ENCODE results near the gene KLHL13.
"Not testable (repeated sequence)": the region's sequence is repeated elsewhere in the genome, so short reads cannot be mapped to it uniquely, and the experiment has no call there.

KLHL13 gene, protein sequence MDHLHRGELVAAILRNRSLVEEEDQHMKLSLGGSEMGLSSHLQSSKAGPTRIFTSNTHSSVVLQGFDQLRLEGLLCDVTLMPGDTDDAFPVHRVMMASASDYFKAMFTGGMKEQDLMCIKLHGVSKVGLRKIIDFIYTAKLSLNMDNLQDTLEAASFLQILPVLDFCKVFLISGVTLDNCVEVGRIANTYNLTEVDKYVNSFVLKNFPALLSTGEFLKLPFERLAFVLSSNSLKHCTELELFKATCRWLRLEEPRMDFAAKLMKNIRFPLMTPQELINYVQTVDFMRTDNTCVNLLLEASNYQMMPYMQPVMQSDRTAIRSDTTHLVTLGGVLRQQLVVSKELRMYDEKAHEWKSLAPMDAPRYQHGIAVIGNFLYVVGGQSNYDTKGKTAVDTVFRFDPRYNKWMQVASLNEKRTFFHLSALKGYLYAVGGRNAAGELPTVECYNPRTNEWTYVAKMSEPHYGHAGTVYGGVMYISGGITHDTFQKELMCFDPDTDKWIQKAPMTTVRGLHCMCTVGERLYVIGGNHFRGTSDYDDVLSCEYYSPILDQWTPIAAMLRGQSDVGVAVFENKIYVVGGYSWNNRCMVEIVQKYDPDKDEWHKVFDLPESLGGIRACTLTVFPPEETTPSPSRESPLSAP

DNA sequence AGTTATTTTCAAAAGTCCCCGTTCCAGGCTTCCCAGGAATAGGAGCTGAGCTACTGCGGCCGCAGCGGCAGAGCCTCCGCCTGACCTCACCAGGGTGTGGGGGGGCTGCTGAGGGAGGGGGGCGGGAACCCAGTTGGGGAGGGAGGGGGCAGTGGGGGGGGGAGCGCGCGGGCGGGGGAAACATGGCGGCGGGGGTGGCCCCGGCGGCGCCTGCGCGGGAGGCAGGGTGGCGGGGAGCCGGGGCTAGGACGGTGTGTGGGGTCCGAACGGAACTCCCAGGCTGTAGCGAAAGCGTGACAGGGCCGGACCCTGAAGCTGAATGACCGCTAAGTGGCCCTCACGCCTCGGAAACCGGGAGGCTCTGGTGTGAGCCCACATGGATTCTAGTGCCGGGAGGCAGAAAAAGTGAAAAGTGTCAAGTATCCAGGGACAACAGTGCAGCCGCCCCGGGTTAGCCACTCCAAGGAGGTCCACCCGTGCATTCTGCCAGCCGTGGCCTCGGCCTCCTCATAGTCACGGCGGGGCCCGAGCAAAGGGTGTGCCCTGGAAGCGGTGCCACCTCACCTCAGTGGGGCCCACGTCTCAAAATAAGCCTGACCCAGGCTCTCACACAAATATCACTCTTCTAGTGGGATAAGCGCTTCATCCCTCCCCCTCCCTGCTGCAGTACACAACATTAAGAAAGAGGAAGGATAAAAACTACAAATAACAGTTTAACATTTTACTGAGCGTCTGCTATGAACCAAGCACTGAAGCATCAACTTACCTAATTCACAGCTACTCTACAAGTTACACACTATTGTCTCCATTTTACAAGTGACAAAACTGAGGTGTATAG, at the start of gene KLHL13:
Gene KLHL13, minus strand, starts transcription at position 98 of the 838 bp plus-strand sequence. CDS start 88,337 bp downstream, outside the sequence.
- no peak for DNase-seq

DNA sequence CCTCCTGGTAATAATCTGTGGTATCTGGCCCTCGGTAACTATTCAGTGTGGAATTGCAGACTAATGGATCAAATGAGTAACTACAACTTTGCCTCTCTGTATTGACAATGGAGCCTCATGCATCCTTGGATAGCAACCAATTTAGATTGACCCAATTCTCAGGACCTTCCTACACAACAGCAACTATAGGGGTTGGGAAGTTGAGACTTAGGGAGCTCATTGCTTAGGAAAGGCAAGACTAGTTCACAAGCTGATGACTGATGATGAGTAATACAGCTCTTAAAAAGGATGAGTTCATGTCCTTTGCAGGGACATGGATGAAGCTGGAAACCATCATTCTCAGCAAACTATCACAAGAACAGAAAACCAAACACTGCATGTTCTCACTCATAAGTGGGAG, 47.5 kb upstream of the KLHL13 start:
- DNase-seq = no peak

DNA sequence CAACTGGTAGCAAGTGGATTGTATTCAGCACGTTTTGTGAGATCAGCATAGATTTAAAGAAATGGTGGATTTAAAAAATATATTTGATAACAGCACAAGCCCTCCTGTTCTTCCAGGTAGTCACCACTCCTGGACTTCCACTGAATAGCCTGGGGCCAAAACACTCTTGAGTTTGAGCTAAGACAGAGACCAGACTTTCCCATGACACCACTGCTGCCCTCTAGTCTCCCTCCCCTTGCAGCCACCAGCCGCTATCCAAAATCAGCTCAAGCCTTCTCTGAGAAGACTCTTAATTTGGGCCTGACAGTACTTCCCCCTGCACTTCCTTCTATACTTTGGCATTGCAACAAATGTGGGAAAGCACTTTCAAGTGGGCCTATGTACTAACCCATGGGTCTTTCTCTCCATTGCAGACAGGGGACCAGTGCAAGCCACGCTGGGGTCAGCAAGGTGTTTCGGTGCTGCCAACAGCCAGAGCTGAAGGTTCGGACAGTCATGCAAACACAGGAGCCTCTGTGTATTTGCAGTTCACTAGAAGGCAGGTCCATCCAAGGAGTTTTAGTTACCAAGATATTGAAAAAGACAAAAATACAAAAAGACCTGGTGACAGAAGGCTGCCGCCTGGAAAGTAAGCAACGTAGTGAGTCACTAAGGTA, 40.5 kb upstream of the KLHL13 start:
- no peak for DNase-seq

DNA sequence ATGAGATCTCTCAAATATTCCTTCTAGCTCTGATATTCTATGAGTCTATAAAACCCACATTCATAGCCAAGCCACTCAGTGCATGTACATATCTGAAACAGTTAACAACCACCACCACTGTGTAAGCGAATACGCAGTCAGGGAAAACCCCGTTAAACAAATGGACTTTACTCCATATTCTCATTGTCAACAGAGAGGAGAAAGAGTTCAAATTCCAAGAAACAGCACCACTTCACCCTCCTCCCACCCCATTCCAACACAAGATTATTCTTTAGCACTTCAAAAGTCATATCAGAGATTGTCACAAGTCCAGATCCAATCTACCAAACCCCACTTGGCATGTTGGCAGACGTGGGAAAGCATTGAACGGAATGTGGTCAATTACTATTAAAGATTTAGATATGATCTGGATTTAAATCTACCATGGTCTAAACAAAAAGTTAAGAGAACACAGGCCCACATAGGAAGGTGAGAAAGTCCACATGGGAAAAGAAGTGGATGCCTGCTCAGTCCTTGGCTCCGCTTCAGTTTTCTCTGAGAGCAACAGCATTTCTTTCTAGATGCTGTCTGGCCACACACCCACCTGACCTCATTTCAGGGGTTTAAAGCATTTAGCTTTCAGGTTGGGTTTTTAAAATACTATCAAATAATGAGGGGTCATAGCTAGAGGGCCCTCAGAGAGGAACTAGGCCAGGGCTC, 39.8 kb upstream of the KLHL13 start:
- DNase-seq = no peak

DNA sequence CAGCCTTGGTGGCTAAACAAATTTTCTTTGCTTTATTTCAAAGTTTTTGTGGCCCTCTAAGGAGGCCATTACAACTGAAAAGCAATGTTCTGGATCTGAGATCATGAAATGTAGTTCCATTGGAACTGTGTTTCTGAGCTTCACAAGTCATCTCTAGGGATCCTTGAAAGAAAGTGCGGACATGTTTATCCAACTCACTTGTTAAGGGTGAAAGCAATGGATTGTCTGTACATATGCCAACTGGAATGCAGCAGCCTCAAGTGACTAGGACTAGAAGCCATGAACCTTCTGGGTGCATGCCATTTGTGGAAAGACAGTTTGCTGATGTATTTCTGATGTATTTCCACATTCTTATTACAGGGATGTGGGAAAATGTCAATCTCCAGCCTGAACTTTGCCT, 36.7 kb upstream of the KLHL13 start:
- no peak for DNase-seq

DNA sequence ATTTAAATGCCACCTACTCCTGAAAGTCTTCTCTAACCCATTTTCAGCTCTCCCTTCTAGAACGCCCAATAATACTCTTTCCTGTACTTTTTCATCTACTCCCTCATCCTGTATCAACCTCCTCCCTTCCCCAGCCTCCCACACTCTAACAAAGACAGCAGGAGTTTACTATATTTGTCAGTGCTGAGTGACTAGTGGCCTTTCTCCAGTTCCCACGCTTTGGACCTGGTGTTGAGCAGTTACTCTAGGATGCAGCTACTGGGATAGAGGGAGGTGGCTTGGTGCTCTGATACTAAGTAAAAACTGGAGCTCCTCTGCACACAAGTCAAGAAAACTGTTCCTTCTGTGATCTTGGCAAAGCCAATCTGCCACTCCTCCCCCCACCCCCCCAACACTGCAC, 36.1 kb upstream of the KLHL13 start:
- DNase-seq = no peak

DNA sequence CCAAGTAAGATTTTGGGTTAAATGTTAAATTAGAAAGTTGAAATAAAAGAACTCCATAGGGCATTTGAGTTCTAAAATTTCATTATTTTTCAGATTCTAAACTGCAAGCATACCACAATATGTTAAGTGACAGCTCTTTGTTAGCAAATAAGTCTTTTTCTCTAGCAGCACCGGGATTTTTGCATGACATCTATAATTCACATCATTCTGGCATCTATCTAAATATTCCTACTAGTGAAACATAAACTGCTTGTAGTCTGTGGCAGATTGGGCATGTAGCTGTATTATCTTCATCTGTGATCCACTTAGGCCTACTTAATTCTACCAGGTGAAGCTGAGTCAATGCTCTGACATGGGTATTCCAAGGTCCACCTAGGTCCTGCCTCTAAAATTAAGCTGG, 32.1 kb upstream of the KLHL13 start:
- no peak for DNase-seq

DNA sequence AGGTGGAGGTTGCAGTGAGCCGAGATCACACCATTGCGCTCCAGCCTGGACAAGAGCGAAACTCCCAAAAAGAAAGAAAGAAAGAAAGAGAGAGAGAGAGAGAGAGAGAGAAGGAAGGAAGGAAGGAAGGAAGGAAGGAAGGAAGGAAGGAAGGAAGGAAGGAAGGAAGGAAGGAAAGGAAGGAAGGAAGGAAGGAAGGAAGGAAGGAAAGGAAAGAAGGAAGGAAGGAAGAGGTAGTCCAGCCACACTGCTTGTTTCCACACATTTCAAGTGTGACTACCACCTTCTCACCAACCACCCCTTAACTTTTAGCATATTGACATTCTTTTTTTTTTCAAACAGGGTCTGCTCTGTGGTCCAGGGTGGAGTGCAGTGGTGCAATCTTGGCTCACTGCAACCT, 31.2 kb upstream of the KLHL13 start:
- DNase-seq = not testable (repeated sequence)

DNA sequence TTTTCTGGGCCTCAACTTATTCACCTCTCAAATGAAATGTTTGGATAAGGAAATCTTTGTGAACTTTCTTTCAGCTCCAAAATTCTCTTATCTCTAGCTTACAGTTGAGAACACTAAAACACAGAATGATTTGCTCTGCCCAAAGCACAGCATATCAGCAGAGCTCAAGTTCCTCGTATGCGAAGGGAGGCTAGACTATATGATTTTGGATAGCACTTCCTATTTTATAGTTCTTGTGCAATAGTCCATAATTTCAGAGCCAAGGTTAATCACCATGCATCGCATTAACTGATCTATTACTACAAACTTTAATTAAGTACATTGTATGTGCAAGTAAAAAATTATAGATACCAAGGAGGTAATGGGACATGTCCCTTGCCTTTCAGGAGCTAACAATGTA, 27.0 kb upstream of the KLHL13 start:
- DNase-seq = no peak

DNA sequence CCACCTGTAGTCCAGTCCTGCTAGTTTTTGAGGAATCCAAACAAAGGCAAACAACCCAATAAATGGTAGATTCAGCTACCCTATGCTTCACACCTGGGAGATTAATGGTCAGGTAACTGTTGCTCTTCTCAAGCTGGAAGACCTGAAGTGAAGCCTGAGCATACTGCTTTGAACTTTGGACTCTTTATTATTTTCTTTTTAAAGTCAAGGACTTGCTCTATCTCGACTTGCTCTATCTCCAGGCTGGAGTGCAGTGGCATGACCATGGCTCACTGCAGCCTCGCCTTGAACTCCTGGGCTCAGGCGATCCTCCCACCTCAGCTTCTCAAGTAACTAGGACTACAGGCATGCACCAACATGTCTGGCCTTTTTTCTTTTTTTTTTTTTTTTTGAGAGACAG, 14.7 kb upstream of the KLHL13 start:
- DNase-seq = no peak

DNA sequence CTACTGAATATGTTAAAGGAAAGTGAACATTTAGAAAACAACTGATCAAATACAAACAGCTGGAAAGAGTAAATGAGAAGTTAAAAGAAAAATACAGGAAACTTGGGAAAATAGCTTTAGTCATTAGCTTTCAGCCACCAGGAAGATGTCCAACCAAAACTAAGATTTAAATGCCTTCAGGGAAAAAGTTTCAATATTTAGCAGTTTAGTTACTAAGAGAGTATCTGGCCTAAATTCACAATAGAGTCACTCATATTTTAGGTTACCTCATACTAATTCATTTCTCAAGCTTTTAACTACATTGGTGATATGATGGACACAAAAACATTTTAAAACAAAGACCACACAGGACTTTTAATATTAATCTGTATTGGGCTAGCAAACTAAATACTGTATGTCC, 13.1 kb upstream of the KLHL13 start:
- DNase-seq = no peak

DNA sequence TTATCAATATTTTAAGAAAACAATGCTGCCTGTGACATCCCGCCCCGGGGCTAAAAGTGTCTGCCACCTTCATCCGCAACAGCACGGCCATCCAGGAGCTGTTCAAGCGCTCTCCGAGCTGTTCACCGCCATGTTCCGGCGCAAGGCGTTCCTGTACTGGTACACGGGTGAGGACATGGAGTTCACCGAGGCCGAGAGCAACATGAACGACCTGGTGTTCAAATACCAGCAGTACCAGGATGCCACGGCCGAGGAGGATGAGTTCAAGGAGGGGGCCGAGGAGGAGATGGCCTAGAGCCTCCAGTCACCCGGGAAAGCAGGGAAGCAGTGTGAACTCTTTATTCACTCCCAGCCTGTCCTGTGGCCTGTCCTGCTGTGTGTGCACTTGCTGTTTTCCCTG, 12.1 kb upstream of the KLHL13 start:
- no peak for DNase-seq

DNA sequence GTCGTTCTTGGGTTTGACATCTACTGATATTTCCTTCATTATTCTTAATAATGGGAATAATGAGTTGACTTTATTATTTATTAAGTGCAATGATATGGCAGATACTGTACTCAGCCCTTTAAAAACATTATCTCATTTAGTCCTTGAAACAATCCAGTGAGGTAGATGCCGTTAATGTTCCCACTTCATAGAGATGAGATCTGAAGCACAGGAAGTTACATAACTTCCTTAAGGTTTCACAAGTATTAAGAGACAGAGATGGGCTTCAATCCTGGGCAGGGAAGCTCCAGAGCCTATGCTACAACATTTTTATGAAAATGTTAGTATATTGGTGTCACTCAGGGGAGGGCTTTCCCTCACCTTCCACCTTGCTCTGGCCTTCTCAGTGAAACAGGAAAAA, 9.7 kb upstream of the KLHL13 start:
- DNase-seq = no peak

DNA sequence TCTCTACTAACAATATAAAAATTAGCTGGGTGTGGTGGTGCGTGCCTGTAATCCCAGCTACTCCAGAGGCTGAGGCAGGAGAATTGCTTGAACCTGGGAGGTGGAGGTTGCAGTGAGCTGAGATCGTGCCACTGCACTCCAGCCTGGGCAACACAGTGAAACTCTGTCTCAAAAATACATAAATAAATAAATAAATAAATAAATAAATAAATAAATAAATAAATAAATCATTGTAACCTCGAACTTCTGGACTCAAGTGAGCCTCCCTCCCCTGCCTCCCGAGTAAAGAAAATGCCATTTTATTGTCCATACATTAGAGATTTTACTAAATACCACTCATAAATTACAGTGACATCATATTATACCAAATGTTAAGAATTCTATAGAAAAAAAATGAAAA, 7.6 kb upstream of the KLHL13 start:
- DNase-seq = not testable (repeated sequence)

DNA sequence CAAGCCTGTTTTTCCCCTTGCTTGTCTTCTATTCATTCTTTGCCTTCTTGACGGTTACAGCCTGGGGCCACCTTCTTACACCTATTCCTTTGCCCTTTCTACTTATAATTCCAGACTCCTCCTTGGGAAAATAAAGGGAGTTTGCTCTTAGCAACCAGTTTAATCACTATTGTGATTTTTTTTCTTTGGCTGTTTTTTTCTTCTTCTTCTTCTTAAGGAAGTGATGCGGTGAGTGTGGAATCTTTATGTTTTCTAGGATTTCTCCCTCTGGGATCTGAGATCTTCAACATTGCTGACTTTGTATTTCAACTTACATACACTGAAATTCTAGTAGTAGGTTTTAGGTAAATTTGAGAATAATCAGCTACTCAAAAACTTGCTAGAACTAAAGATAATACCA, 1.1 kb upstream of the KLHL13 start:
- DNase-seq = no peak

DNA sequence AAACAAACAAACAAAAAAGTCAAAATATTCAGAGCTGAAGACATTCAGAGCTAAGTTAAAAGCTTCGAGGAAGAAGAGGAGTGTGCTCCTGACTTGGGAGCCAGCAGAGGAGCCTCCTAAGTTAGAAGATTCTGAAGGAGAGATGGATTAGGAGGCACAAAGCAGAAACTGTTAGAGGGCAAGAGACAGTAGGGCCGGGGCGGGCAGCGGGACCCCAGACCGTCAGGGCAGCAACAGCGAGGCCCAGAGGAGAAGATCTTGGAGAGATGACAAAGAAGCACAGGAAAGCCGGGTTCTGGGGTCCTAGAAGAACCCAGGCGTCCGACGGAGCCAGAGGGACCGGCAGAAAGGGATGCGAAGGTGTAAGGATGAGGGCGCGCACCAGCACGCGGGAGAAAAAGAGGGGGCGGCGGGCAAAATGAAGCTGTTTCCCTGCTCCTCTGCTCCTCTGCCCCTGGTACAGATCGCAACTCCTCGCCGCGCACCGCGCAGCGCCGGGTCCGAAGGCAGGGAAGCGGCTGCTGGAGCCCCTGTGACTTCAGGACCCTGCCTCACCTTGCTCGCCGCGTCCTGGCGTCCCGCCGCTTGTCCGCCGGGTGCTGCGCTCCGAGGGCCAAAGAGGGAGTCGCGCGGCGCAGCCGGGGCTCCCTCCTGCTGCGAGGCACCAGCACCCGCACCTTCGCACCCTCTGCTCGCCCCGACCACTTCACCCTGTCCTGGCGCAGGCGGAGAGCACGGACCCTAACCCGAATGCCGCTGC, 477 bp downstream of the KLHL13 start:
- DNase-seq = no peak

DNA sequence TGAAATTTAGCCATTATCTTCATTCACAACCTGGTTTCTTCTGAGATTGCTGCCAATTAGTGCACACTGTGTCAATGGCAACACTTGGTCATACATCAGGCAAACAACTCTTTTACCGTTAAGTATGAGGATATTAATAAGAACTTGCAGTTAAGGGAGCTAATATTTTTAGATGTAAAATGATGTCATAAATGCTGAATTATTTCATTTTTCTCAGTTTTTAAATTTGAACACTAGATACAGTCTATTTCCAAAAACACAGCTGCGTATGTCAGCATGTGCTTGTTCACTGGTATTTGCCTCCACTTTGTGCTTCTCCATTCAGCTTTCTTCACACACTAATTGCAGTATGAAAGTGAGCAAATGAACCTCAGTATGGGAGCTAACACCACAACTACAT, 1.6 kb downstream of the KLHL13 start:
- no peak for DNase-seq

DNA sequence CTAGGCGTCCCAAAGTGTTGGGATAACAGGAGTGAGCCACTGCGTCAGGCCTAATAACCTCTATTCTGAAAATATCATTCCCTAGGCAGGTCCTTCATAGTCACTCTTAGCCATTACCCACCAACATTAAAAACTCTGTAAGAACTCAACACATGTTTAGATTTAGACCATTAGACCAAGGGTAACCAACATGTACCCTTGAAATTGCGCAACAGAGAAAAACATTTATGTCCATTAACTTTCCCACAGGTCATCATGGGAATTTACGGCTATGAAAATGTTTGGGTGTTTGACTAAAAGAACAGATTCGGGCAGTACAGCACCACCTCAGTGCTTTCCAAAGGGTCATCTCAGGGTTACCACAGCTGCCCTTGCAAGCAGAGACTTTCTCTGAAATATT, 7.5 kb downstream of the KLHL13 start:
- DNase-seq = no peak

DNA sequence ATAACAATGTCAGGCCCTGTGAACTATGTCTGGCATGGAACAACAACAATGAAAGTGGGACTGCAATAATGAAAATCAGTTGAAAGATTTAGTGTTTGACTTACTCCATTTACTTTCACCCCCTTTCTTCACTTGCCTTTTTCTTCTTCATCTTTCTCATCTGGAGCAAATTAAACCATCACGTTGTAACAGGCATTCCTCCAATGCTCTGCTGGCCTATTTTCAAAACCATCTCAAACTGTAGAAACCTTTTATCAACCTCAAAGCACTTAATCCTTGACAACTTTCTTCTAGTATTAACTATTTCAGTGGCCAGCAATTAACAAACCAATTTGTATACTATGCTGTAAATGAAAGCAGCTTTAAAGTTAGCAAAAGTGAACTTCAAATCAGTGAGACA, 8.3 kb downstream of the KLHL13 start:
- no peak for DNase-seq

DNA sequence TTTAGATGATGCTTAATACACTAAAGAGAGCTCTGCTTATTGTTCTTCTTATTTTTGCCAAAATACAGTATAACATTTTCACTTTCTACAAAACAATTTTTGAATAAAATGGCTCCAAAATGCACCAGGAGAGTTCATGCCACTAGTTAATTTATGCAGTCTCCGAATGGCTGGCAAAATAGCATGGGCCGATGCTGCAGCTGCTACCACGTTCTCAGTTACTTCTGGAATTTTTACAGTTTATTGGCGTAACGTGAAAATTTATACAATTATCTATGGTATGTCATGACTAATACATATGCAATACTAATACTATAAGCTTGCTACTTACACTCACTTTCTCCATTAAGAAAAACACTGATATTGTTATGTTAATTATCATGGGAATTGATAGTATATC, 16.5 kb downstream of the KLHL13 start:
- no peak for DNase-seq

DNA sequence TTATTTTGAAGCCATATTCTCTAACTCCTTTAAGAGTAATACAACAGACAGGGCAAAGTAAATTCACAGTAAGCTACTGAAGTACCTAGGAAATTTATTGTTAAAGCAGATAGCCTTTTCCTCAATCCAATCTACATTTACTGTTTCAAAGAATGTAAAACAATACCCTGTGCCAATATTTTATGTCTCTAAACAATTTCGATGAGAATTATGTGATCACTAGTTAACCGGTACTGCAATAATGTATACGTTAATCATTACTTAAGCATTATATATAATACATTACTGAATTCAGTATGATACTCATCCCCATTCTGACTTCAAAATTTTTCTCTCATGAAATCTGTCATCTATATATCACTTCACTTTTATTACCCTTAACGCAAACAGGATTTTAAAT, 28.5 kb downstream of the KLHL13 start:
- DNase-seq = no peak

DNA sequence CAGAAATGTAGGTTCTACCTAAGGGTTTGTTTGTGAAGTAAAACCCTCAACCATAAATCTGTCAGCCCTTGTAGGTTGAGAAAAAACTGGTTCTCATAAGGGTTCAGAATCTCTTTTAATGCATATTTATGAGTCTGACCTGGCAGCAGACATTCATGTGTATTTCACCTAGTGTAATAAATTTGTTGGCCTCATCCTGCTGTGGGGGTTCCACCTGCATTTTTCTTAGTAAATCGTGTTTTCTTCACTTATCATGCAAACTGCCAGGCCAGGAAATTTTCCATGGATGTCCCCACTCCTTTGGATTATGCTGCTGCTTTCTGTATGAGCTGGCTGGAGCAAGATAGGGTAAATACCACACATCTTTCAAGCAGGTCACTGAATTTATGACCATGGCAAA, 42.4 kb downstream of the KLHL13 start:
- DNase-seq = no peak

Measured in activated CD4-positive, CD25-positive, alpha-beta regulatory T cell treated with anti-CD3 and anti-CD28 coated beads, Interleukin-2, amount 50 U/mL, for 72 hours (primary cell).